Nephron (organoid): Measurements from ENCODE around the gene RWDD4.

Experiments
- H3K27ac Mint-ChIP-seq, 3 experiments: 2 replicates each; pipeline ENCODE4 v1.8.0; 2020; ENCODE audit warnings: mixed read lengths in 3 of 3, mild to moderate bottlenecking in 2 of 3, moderate library complexity in 1 of 3
- H3K27me3 Mint-ChIP-seq: 2 replicates; pipeline ENCODE4 v1.8.0; 2021; ENCODE audit warnings: low read depth, mild to moderate bottlenecking, moderate library complexity, mixed read lengths
- H3K36me3 Mint-ChIP-seq: 2 replicates; pipeline ENCODE4 v1.8.0; 2020; ENCODE audit warnings: low read depth, mixed read lengths
- H3K4me1 Mint-ChIP-seq: 2 replicates; pipeline ENCODE4 v1.8.0; 2020; ENCODE audit warnings: mixed read lengths
- H3K4me3 Mint-ChIP-seq, 3 experiments: 2 replicates each; pipeline ENCODE4 v1.8.0; 2020; ENCODE audit warnings: mild to moderate bottlenecking in 3 of 3, mixed read lengths in 3 of 3, moderate library complexity in 2 of 3
- H3K9me3 Mint-ChIP-seq: 2 replicates; pipeline ENCODE4 v1.8.0; 2020; ENCODE audit warnings: mixed read lengths
- TF ChIP-seq, protein P1 (sequence below), 3 experiments: fragments of 200-600 bp; sonication (generic); IDR thresholded peaks; one replicate each; pipeline ENCODE4 v1.5.0; 2021; ENCODE audit warnings: antibody characterized with exemption in 3 of 3; ENCODE audit not compliant: unreplicated experiment in 3 of 3

The RWDD4 gene

DNA sequence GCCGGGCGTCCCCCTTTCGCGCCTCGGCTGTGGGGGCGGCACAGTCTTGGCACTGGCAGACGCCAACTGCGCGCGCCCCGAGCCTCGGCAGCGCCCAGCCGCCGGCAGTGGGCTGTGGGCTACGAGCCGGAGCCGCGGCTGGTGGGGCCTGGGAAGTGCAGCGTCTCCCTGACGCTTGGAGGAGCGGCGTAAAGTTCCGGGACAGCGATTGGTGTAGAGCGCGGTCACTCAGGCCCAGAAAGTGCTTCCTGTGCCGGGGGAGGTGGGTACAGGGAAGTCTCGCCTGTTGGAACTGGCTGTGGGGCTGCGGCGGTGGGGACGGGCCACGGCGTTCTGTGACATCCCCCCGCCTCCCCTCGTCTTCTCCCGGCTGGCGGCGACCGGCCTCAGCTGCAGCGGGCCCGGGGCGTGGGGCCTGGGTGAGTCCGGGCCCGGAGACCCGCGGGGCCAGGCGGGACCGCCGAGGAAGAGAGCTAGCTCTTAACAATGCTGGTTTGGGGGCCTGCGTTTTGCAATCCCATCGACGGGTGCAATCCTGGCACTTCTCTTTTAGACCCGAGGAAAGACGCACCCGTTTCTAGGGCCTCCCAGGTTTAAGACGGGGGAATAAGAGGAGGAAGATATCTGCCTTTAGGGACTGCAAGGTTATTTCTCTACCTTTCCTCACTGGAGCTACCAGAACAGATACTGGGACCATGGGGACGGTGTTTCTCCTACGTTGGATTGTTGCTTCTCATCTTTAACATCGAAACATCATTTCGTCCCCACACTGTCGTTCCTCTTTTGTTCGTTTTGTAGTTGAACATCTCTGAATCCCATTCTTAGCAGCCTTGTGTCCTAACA, at the start of gene RWDD4, which contains the start of gene TRAPPC11:
TSS of gene RWDD4 (minus strand) at position 157 of the 843 bp plus-strand sequence. CDS start 233 bp downstream, outside the sequence.
TSS of gene TRAPPC11 (plus strand) at position 265 of the 843 bp plus-strand sequence. CDS start 4,575 bp downstream, outside the sequence.
- Mint-ChIP-seq H3K27ac (peak within 1 kb of the TSS; percentile 78 to 95 (median 95)), H3K36me3 (peaks cover 16% of the 10 kb centered on the region), H3K9me3 (no peaks in the 10 kb centered on the region), H3K4me1 (peaks cover 24% of the 10 kb centered on the region), H3K27me3 (no peaks in the 10 kb centered on the region), H3K4me3 (peak within 1 kb of the TSS; percentile 84 to 99 (median 91))
- TF ChIP-seq, protein P1, sequence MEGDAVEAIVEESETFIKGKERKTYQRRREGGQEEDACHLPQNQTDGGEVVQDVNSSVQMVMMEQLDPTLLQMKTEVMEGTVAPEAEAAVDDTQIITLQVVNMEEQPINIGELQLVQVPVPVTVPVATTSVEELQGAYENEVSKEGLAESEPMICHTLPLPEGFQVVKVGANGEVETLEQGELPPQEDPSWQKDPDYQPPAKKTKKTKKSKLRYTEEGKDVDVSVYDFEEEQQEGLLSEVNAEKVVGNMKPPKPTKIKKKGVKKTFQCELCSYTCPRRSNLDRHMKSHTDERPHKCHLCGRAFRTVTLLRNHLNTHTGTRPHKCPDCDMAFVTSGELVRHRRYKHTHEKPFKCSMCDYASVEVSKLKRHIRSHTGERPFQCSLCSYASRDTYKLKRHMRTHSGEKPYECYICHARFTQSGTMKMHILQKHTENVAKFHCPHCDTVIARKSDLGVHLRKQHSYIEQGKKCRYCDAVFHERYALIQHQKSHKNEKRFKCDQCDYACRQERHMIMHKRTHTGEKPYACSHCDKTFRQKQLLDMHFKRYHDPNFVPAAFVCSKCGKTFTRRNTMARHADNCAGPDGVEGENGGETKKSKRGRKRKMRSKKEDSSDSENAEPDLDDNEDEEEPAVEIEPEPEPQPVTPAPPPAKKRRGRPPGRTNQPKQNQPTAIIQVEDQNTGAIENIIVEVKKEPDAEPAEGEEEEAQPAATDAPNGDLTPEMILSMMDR (IDR thresholded peaks at IDR 0.05; ENCODE audit: unreplicated experiment in 3 of 3), result peak; percentile 35 to 36 (median 35)

DNA sequence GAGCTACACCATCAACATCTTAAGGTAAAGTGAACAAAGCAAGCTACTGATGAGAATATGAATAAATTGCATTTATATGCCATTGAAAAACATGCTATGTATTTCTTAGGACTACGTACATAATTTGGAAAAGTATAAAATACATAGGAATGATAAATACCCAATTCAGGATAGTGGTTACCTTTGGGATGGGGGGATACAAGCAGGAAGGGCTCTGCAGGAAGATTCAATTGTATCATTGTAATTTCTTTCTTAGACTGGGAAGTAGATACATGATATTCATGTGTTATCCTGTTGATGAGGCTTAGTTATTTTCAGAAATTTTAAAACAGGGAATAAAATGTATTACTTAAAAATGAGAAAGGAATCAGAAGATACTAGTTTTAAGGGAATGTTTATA, 43.5 kb upstream of the RWDD4 start:
- TF ChIP-seq, protein P1 (IDR thresholded peaks at IDR 0.05; ENCODE audit: unreplicated experiment in 3 of 3), result no peak
- no peak overlapping the region for H3K27ac Mint-ChIP-seq

DNA sequence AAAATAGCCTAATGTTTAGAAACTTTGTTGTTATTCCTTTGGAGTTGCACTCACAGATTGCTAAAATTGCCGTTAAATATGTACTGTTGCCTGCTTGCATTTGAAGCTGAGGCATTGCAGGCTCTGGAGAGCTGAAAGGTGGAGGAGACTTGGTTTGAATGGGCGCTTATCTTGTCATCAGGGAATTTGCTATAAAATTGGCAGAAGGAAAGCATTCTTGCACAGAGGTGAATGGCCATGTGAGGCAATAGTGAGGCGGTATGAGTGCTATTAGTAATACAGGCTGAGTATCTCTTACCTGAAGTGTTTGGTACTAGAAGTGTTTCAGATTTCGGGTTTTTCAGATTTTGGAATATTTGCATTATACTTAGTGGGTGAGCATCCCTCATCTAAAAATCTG, 41.4 kb upstream of the RWDD4 start:
- Mint-ChIP-seq H3K4me1 (no peaks in the 10 kb centered on the region), H3K27me3 (no peaks in the 10 kb centered on the region), H3K27ac (no peak overlapping the region), H3K36me3 (peaks cover 87% of the 10 kb centered on the region), H3K4me3 (no peak overlapping the region), H3K9me3 (no peaks in the 10 kb centered on the region)
- TF ChIP-seq, protein P1 (IDR thresholded peaks at IDR 0.05; ENCODE audit: unreplicated experiment in 3 of 3), result no peak

More for the DNA sequence above, 43.5 kb upstream of the RWDD4 start:
- H3K4me1 Mint-ChIP-seq, result no peaks in the 10 kb centered on the region
- H3K4me3 Mint-ChIP-seq, result no peak overlapping the region
- H3K36me3 Mint-ChIP-seq, result peaks cover 86% of the 10 kb centered on the region
- H3K9me3 Mint-ChIP-seq, result no peaks in the 10 kb centered on the region
- H3K27me3 Mint-ChIP-seq, result no peaks in the 10 kb centered on the region

DNA sequence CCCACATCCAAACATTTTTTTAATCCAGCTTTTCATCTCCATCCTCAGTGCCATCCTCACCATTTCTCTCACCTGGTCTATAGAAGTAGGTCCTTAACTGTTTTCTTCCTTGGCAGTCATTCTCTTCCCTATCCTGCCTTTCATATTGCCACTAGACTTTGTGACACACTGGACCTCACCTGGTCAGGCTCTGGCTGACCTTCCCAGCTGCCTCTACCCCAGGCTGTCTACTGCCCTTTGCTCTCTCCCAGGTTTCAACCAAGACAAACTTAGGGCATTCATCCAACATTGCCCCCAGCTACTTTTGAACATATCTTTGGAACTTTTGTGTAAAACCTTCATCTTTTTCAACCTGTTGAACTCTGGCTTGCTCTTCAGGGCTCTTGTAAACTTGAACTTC, 39.9 kb upstream of the RWDD4 start:
- Mint-ChIP-seq H3K9me3 (no peaks in the 10 kb centered on the region), H3K4me3 (no peak overlapping the region), H3K4me1 (no peaks in the 10 kb centered on the region), H3K27me3 (no peaks in the 10 kb centered on the region), H3K36me3 (peaks cover 85% of the 10 kb centered on the region), H3K27ac (no peak overlapping the region)
- TF ChIP-seq, protein P1 (IDR thresholded peaks at IDR 0.05; ENCODE audit: unreplicated experiment in 3 of 3), result no peak

DNA sequence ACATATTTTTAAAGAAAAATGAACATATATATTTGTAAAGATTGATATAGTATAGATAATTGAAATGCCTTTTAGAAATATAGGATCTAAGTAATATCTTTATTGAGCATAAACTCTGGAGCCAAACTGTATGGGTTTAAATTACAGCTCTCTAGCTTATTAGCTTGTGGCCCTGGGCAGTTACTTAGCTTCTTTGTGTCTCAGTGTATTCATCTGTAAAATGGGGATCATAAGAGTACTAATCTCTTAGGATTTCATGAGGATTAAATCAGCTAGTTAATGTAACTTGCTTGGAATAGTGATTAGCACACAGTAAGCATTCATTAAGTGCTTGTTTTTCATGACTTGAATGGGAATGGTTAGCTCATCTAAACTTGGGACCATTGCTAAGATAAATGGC, 32.9 kb upstream of the RWDD4 start:
- no peak overlapping the region for H3K27ac Mint-ChIP-seq
- TF ChIP-seq, protein P1 (IDR thresholded peaks at IDR 0.05; ENCODE audit: unreplicated experiment in 3 of 3), result no peak
- H3K27me3 Mint-ChIP-seq, result no peaks in the 10 kb centered on the region
- H3K36me3 Mint-ChIP-seq, result peaks cover 69% of the 10 kb centered on the region
- no peak overlapping the region for H3K4me3 Mint-ChIP-seq
- H3K9me3 Mint-ChIP-seq, result no peaks in the 10 kb centered on the region
- H3K4me1 Mint-ChIP-seq, result no peaks in the 10 kb centered on the region
